ENCODE results near the gene RPTN.

DNA sequence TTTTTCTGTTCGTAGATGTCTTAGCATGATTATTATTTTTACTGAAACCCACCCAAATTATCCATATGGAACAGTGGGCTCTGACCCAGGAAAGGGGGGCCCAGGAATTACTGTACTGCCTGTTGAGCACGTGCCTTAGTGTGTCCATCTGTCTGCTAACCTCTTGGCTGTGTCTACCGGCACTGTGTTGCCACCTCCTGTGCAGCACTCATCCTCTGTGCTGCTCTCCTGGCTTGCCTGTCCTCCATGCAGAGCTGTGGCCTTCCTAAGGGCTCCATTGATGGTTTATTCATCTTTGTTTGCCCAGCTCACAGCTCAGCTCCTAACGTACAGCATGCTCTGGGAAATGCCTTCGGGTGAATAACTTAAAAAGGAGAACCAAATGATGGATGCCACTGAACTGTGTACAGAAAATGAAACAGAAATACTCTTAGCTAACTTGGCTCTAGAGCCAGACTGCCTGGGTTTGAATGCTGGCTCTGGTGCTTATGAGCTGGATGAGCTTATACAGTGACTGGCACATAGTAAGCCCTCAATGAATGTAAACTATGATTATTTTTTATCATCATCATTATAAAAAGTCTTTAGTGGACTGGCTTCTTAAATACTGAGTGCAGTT is 11.4 kb upstream of the RPTN start:
- no peak for TF ChIP-seq POLR2A (IDR thresholded peaks at IDR 0.05)
- TF ChIP-seq, protein P1, sequence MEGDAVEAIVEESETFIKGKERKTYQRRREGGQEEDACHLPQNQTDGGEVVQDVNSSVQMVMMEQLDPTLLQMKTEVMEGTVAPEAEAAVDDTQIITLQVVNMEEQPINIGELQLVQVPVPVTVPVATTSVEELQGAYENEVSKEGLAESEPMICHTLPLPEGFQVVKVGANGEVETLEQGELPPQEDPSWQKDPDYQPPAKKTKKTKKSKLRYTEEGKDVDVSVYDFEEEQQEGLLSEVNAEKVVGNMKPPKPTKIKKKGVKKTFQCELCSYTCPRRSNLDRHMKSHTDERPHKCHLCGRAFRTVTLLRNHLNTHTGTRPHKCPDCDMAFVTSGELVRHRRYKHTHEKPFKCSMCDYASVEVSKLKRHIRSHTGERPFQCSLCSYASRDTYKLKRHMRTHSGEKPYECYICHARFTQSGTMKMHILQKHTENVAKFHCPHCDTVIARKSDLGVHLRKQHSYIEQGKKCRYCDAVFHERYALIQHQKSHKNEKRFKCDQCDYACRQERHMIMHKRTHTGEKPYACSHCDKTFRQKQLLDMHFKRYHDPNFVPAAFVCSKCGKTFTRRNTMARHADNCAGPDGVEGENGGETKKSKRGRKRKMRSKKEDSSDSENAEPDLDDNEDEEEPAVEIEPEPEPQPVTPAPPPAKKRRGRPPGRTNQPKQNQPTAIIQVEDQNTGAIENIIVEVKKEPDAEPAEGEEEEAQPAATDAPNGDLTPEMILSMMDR (IDR thresholded peaks at IDR 0.05 in 4 of 5, conservative IDR thresholded peaks at IDR 0.05 in 1 of 5) = no peak

Measured in gastrocnemius medialis (tissue), 4 donors.